ENCODE results near the gene ASIC4. TPM values are rescaled to one million over a fixed set of nuclear protein-coding genes. Genes with fewer than 3 reads are reported as not detected.

ASIC4 gene
- total and polyA plus RNA-seq, 2 of the 13 experiments (the other 11 are each of a cell fraction or from before 2014, with no cell fraction given), result 0.03 TPM; not detected in 1

DNA sequence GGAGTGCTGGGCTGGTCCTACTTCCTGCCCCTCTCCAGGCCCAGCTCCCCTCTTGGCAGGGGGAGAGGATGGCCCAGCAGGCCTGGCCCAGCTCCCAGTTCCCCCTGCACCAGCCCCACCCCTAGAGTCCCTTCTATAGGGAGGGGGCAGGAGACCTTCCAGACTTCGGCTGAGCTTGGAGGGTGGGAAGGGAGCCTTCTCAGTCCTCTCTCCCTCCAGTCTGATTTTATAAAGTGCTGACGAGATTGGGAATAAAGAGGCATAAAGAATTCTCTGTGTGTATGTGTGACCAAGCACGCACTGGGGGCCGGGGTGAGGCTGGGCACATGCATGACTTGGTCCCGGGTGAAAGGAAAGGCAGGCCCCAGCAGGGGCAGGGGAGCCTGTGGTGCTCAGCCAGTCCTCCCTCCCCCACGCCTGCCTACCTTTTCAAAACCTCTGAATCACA lies 24.2 kb downstream of the ASIC4 start (continued):
- TF ChIP-seq, protein P1, sequence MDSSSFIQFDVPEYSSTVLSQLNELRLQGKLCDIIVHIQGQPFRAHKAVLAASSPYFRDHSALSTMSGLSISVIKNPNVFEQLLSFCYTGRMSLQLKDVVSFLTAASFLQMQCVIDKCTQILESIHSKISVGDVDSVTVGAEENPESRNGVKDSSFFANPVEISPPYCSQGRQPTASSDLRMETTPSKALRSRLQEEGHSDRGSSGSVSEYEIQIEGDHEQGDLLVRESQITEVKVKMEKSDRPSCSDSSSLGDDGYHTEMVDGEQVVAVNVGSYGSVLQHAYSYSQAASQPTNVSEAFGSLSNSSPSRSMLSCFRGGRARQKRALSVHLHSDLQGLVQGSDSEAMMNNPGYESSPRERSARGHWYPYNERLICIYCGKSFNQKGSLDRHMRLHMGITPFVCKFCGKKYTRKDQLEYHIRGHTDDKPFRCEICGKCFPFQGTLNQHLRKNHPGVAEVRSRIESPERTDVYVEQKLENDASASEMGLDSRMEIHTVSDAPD (CRISPR knock-in tag; IDR thresholded peaks at IDR 0.05), result no peak
- TF ChIP-seq NFKB2 (CRISPR knock-in tag; IDR thresholded peaks at IDR 0.05; ENCODE audit: borderline replicate concordance) (peak; percentile 62; the same call in 1 of the 2 replicates), ZNF75D (CRISPR knock-in tag; IDR thresholded peaks at IDR 0.05; ENCODE audit: borderline replicate concordance) (no peak), ZNF136 (CRISPR knock-in tag; IDR thresholded peaks at IDR 0.05; ENCODE audit: low read depth) (no peak), ELF4 (CRISPR knock-in tag; IDR thresholded peaks at IDR 0.05; ENCODE audit: borderline replicate concordance) (no peak), ZC3H13 (CRISPR knock-in tag; IDR thresholded peaks at IDR 0.05) (peak; percentile 13; the same call in 1 of the 2 replicates), ZMAT3 (CRISPR knock-in tag; conservative IDR thresholded peaks at IDR 0.05) (no peak), EZH2 (conservative IDR thresholded peaks at IDR 0.05; ENCODE audit: low read depth, low read length) (no peak), ZNF430 (CRISPR knock-in tag; IDR thresholded peaks at IDR 0.05) (0 out of 2 replicates have a peak, but pooled peaks have one; percentile 23), ZNF441 (CRISPR knock-in tag; IDR thresholded peaks at IDR 0.05; ENCODE audit: borderline replicate concordance) (no peak), ZFP36L1 (CRISPR knock-in tag; IDR thresholded peaks at IDR 0.05) (0 out of 2 replicates have a peak, but pooled peaks have one; percentile 49), ZNF274 (CRISPR knock-in tag; IDR thresholded peaks at IDR 0.05) (no peak), ZNF792 (CRISPR knock-in tag; IDR thresholded peaks at IDR 0.05) (no peak), MATR3 (CRISPR knock-in tag; IDR thresholded peaks at IDR 0.05) (no peak), SRF (IDR thresholded peaks at IDR 0.05; ENCODE audit: low read depth, low read length) (no peak), HMGA1 (CRISPR knock-in tag; conservative IDR thresholded peaks at IDR 0.05) (no peak), NFATC3 (CRISPR knock-in tag; IDR thresholded peaks at IDR 0.05) (no peak)
- TF ChIP-seq, protein P2, sequence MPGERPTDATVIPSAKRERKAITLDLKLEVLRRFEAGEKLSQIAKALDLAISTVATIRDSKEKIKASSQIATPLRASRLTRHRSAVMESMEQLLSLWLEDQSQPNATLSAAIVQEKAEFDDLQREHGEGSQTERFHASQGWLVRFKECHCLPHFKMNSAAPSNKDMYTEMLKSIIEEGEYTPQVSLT (CRISPR knock-in tag; IDR thresholded peaks at IDR 0.05; ENCODE audit: borderline replicate concordance, low read depth), result no peak; the same call in 1 of the 2 replicates
- TF ChIP-seq, protein P3, sequence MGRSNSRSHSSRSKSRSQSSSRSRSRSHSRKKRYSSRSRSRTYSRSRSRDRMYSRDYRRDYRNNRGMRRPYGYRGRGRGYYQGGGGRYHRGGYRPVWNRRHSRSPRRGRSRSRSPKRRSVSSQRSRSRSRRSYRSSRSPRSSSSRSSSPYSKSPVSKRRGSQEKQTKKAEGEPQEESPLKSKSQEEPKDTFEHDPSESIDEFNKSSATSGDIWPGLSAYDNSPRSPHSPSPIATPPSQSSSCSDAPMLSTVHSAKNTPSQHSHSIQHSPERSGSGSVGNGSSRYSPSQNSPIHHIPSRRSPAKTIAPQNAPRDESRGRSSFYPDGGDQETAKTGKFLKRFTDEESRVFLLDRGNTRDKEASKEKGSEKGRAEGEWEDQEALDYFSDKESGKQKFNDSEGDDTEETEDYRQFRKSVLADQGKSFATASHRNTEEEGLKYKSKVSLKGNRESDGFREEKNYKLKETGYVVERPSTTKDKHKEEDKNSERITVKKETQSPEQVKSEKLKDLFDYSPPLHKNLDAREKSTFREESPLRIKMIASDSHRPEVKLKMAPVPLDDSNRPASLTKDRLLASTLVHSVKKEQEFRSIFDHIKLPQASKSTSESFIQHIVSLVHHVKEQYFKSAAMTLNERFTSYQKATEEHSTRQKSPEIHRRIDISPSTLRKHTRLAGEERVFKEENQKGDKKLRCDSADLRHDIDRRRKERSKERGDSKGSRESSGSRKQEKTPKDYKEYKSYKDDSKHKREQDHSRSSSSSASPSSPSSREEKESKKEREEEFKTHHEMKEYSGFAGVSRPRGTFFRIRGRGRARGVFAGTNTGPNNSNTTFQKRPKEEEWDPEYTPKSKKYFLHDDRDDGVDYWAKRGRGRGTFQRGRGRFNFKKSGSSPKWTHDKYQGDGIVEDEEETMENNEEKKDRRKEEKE (IDR thresholded peaks at IDR 0.05), result no peak
- TF ChIP-seq, protein P4, sequence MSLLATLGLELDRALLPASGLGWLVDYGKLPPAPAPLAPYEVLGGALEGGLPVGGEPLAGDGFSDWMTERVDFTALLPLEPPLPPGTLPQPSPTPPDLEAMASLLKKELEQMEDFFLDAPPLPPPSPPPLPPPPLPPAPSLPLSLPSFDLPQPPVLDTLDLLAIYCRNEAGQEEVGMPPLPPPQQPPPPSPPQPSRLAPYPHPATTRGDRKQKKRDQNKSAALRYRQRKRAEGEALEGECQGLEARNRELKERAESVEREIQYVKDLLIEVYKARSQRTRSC (CRISPR knock-in tag; IDR thresholded peaks at IDR 0.05; ENCODE audit: low read depth), result no peak
- TF ChIP-seq, protein P5, sequence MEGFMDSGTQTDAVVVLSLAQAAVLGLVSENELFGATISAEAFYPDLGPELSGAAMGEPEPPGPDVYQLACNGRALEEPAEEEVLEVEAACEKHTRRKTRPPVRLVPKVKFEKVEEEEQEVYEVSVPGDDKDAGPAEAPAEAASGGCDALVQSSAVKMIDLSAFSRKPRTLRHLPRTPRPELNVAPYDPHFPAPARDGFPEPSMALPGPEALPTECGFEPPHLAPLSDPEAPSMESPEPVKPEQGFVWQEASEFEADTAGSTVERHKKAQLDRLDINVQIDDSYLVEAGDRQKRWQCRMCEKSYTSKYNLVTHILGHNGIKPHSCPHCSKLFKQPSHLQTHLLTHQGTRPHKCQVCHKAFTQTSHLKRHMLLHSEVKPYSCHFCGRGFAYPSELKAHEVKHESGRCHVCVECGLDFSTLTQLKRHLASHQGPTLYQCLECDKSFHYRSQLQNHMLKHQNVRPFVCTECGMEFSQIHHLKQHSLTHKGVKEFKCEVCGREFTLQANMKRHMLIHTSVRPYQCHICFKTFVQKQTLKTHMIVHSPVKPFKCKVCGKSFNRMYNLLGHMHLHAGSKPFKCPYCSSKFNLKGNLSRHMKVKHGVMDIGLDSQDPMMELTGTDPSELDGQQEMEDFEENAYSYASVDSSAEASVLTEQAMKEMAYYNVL (CRISPR knock-in tag; IDR thresholded peaks at IDR 0.05; ENCODE audit: borderline replicate concordance), result 0 out of 2 replicates have a peak, but pooled peaks have one; percentile 38

All from HepG2 (cell line).